Muscle of arm (tissue), 12 donors: ENCODE data around the gene SCO2. TPM values are rescaled to one million over a fixed set of nuclear protein-coding genes. Genes with fewer than 3 reads are reported as not detected.
A peak's percentile ranks its signal among the peaks of the same experiment; 100 is the strongest.

Experiments
- DNase-seq: peaks from one replicate; pipeline ENCODE4 v3.0.0-alpha.2; 2013
- polyA plus RNA-seq, 12 donors: library from polyadenylated mRNA; unstranded; fragments of 120-200 nt; gene quantifications; one replicate each; pipeline ENCODE4 v1.2.1, GENCODE V29; 2013; ENCODE audit not compliant: insufficient read length in 12 of 12

SCO2 gene
- polyA plus RNA-seq, 12 donors: 0.28 to 4.3 (median 2.0) TPM; not detected in 4

DNA sequence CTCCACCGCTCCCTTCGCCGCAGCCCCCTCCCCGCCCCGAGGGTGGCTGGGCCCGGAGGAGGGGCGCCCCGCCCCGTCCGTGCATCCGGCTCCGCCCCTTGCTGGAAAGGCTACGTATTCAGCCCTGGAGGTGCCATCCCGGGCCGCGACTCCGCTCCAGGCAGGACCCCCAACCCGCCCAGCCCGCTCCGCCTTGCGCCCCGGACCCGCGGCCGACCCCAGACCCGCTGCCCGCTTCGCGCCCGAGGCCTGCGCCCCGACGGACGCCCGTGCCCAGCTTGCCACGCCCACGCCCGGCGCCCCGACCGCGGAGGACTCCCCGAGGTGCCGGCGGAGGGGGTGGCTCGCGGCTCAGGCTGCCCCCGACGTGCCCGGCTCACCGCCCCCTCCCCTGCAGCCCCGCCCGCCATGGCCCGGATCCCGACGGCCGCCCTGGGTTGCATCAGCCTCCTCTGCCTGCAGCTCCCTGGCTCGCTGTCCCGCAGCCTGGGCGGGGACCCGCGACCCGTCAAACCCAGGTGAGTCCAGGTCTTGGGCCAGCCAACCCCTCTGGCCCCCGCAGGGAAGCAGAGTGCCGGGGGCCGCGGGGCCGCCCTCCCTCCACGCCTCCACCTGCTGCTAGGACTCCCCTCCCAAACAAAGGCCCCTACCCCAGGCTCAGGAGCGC, 43.8 kb downstream of the SCO2 start, which contains the start of gene ADM2:
TSS of gene ADM2 (plus strand) at position 104 of the 667 bp plus-strand sequence. CDS start at position 409, 305 bp downstream.
- no peak for DNase-seq

GRCh38 chr22:50481045-50481439, 44.4 kb downstream of the SCO2 start:
- no peak for DNase-seq

GRCh38 chr22:50479721-50480120, 45.7 kb downstream of the SCO2 start:
- no peak for DNase-seq

DNA sequence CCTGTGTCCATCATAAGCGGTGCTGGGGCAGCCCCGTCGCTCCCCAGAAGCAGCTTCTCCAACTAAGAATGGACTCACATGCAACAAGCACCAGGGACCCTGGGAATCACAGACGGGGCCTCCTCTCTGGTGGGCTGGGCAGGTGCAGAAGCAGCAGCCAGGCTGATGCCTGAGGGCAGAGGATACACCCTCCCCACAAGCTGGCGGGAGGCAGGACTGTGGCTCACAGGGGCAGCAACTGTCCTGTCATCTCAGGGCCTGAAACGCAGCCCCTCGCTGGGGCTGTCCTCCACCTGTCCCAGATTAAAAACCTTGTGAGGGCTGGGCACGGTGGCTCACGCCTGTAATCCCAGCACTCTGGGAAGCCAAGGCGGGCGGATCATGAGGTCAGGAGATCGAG, 47.5 kb downstream of the SCO2 start:
- DNase-seq: no peak

GRCh38 chr22:50476868-50477267, 48.5 kb downstream of the SCO2 start:
- DNase-seq: no peak

DNA sequence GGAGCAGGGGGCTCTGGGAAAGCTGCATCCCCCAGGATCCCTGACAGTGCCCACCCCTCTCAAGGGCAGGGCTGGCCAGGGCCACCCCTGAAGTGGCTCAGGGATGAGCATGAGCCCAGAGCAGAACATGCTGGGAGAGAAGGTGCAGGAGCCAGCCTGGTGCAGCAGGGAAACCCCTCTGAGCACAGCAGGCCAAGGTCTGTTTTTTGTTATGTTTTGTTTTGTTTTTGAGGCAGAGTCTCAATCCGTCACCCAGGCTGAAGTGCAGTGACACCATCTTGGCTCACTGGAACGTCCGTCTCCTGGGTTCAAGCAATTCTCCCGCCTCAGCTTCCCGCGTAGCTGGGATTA, 49.8 kb downstream of the SCO2 start:
- no peak for DNase-seq

DNA sequence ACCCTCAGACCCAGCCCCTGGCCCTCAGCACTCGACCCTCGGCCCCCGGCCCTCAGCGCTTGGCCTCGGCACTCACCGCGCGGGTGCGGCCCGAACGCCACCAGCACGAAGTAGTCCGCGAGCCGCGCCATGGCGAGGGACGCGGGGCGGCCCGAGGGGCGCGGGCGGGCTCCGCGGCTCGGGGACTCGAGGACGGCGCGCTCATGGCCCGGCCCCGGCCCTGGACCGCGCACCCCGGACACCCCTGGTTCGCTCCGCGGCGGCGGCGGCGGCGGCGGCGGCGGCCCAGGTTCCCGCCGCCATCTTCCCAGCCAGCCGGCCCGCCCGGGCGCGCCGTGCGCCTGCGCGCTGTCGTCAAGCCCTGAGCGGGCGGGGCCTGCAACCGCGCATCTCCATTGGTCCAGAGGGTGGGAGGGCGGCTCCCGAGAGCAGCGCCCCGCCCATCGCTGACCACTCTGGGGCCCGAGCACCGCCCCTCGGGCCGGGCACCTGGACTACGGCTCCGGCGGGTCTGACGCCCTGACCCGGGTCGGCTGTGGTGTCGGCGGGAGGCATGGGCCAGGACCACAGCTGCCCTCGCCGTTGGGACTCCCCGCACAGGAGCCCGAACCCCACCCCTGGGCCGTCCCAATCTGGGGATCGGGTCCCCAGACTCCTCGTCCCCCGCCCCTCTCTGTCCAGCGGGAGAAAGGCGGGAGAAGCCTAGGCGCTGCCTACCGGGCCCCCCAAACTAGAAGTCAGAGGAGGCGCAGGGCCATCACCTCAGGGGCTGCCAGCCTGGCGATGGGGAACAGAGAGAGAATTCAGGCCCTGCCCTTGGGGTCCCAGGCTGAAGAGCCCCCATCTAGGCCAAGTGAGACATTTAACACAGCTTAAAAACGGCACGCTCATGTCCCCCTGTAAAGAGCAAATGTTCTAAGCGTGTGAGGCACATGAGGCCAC, 50.4 kb downstream of the SCO2 start, which contains the start of gene SBF1:
TSS of gene SBF1 (minus strand) at position 326 of the 942 bp plus-strand sequence. CDS start at position 131, 195 bp downstream.
- peak; percentile 93 for DNase-seq

- no peak for DNase-seq
Measured at GRCh38 chr22:50473855-50474671, 51.3 kb downstream of the SCO2 start.

Other genes with a start within 250 kb of the SCO2 start
- 100 to 1,000 TPM in 3 of 12 donors, 10 to 100 TPM in 8, not detected in 1; 67.3 to 124 (median 74.3) TPM for gene PLXNB2, start 218.0 kb downstream of the SCO2 start, polyA plus RNA-seq
- 10 to 100 TPM in 1 of 12 donors, 1 to 10 TPM in 9, not detected in 2; 4.0 to 11.9 (median 4.4) TPM for gene DENND6B, start 198.6 kb downstream of the SCO2 start, polyA plus RNA-seq
- gene PPP6R2, start 182.3 kb downstream of the SCO2 start, polyA plus RNA-seq: 10 to 100 TPM in 11 of 12 donors, not detected in 1; 23.5 to 43.1 (median 30.7) TPM
- gene SBF1, start 50.6 kb downstream of the SCO2 start, polyA plus RNA-seq: 10 to 100 TPM in 11 of 12 donors, not detected in 1; 28.1 to 48.3 (median 35.0) TPM
- gene ADM2, start 44.1 kb downstream of the SCO2 start, polyA plus RNA-seq: 1 to 10 TPM in 1 of 12 donors, under 1 TPM in 9, not detected in 2; 0.16 to 1.6 (median 0.34) TPM
- gene MIOX, start 38.7 kb downstream of the SCO2 start, polyA plus RNA-seq: under 1 TPM in 3 of 12 donors, not detected in 9; 0.16 to 0.20 (median 0.18) TPM
- 10 to 100 TPM in 11 of 12 donors, not detected in 1; 26.3 to 67.1 (median 33.1) TPM for gene LMF2, start 17.9 kb downstream of the SCO2 start, polyA plus RNA-seq
- 10 to 100 TPM in 11 of 12 donors, not detected in 1; 22.0 to 33.1 (median 29.8) TPM for gene NCAPH2, start 17.4 kb downstream of the SCO2 start, polyA plus RNA-seq
- 10 to 100 TPM in 1 of 12 donors, 1 to 10 TPM in 10, not detected in 1; 1.9 to 25.0 (median 2.9) TPM for gene TYMP, start 4.4 kb upstream of the SCO2 start, polyA plus RNA-seq
- gene KLHDC7B, start 20.3 kb upstream of the SCO2 start, polyA plus RNA-seq: under 1 TPM in 2 of 12 donors, not detected in 10; 0.09 to 0.17 TPM
- gene SYCE3, start 37.3 kb upstream of the SCO2 start, polyA plus RNA-seq: not detected
- 10 to 100 TPM in 11 of 12 donors, not detected in 1; 22.1 to 61.0 (median 35.1) TPM for gene CPT1B, start 52.8 kb upstream of the SCO2 start, polyA plus RNA-seq
- 10 to 100 TPM in 11 of 12 donors, not detected in 1; 36.0 to 74.3 (median 47.3) TPM for gene CHKB, start 57.3 kb upstream of the SCO2 start, polyA plus RNA-seq
- gene MAPK8IP2, start 75.2 kb upstream of the SCO2 start, polyA plus RNA-seq: 1 to 10 TPM in 1 of 12 donors, under 1 TPM in 10, not detected in 1; 0.11 to 3.1 (median 0.43) TPM
- gene ARSA, start 102.6 kb upstream of the SCO2 start, polyA plus RNA-seq: 10 to 100 TPM in 11 of 12 donors, not detected in 1; 10.4 to 22.9 (median 13.4) TPM
- 10 to 100 TPM in 11 of 12 donors, not detected in 1; 10.7 to 26.1 (median 14.6) TPM for gene SHANK3, start 147.2 kb upstream of the SCO2 start, polyA plus RNA-seq
- under 1 TPM in 7 of 12 donors, not detected in 5; 0.15 to 0.58 (median 0.32) TPM for gene ACR, start 212.6 kb upstream of the SCO2 start, polyA plus RNA-seq